Esophagus squamous epithelium (tissue), 5 donors: ENCODE measurements around the gene PPP3CA. TPM values are rescaled to one million over a fixed set of nuclear protein-coding genes. Genes with fewer than 3 reads are reported as not detected.

ENCODE experiments used
- DNase-seq: peaks from one replicate; lab custom pipeline; 2025; lab: John Stamatoyannopoulos, UW
- H3K27ac ChIP-seq, 4 donors: fragments of 200-600 bp; sonication (generic); one replicate each; pipeline ENCODE4 v1.5.1; 2016 to 2019; ENCODE audit warnings: mild to moderate bottlenecking in 1 of 4
- H3K27me3 ChIP-seq, 4 donors: fragments of 200-600 bp; sonication (generic); 1 replicate in 3 of 4; 2 replicates in 1 of 4; pipeline versions ENCODE4 v1.5.1 to v1.6.0; 2017 to 2021; ENCODE audit warnings: antibody characterized with exemption in 1 of 4
- H3K36me3 ChIP-seq, 3 donors: fragments of 200-600 bp; sonication (generic); one replicate each; pipeline ENCODE4 v1.5.1; 2016 to 2019
- H3K4me1 ChIP-seq, 3 donors: fragments of 200-600 bp; sonication (generic); one replicate each; pipeline ENCODE4 v1.5.1; 2017 to 2019
- H3K4me3 ChIP-seq, 4 donors: fragments of 200-600 bp; sonication (generic); 1 replicate in 3 of 4; 2 replicates in 1 of 4; pipeline ENCODE4 v1.5.1; 2016 to 2019; ENCODE audit warnings: mild to moderate bottlenecking in 2 of 4, moderate library complexity in 1 of 4
- H3K9me3 ChIP-seq, 3 donors: fragments of 200-600 bp; sonication (generic); one replicate each; pipeline ENCODE4 v1.5.1; 2016 to 2019
- POLR2A ChIP-seq, 4 donors: fragments of 450-650 bp; IDR thresholded peaks; one replicate each; pipeline ENCODE4 v1.6.1; 2017; ENCODE audit warnings: antibody characterized with exemption in 4 of 4, mild to moderate bottlenecking in 4 of 4, moderate library complexity in 3 of 4
- WGBS, 2 donors: methylation state at CpG; one replicate each; pipeline ENCODE4 v1.1.5; 2018; 5-methylcytosine and 5-hydroxymethylcytosine counted together
- intact Hi-C: fragments of 100-400 bp; cut with DNase I; formaldehyde crosslinking; loops from one replicate; pipeline ENCODE4 v1.15.0; 2022
- total RNA-seq, 4 donors: library from RNA; depleted of rRNA; stranded (reverse); fragments of >200 nt; gene quantifications; one replicate each; pipeline ENCODE4 v1.1.0, GENCODE V29; 2016
- TF ChIP-seq, protein P1 (sequence below), 6 experiments: fragments of 450-650 bp in 4 of 6; fragments of 200-600 bp in 2 of 6; sonication (generic) in 2 of 6; IDR thresholded peaks; one replicate each; pipeline ENCODE4 v1.5.1; 2016 to 2019; ENCODE audit warnings: antibody characterized with exemption in 6 of 6, mild to moderate bottlenecking in 4 of 6, moderate library complexity in 4 of 6
- donor health status: DM: yes; HTN: yes; CAD: no.

PPP3CA gene
- total RNA-seq, 4 donors from 2014 or later = 13.3 to 25.7 (median 17.5) TPM

DNA sequence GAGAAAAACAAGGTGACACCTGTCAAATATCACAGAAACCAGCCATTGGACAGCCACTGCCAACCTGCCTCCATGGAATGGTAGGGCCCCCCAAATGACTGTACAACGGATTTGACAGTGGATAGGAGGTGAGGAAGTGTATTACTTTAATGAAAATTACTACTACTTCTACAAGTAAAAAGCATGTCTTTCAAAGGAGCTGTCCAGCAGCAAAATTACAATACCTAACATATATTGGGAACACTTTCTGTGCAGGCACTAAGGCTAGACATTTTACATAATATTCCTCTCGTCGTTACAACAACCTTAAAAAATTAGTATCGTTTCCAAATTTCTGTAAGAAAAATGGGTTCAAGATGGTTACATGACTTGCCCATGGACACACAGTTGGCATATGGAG lies 14.9 kb downstream of the PPP3CA start:
- intact Hi-C loops = no loop called here
- Histone ChIP-seq H3K27me3 (no peaks in the 10 kb centered on the region), H3K36me3 (no peaks in the 10 kb centered on the region), H3K27ac (no peak overlapping the region), H3K4me3 (no peak overlapping the region), H3K9me3 (no peaks in the 10 kb centered on the region), H3K4me1 (peaks cover 0 to 30% (median 12%) of the 10 kb centered on the region in 3 donors)
- no peak for DNase-seq
- 81 to 90% methylated on average over 4 of the region's 4 CpGs for WGBS, 2 donors
- TF ChIP-seq, protein P1, sequence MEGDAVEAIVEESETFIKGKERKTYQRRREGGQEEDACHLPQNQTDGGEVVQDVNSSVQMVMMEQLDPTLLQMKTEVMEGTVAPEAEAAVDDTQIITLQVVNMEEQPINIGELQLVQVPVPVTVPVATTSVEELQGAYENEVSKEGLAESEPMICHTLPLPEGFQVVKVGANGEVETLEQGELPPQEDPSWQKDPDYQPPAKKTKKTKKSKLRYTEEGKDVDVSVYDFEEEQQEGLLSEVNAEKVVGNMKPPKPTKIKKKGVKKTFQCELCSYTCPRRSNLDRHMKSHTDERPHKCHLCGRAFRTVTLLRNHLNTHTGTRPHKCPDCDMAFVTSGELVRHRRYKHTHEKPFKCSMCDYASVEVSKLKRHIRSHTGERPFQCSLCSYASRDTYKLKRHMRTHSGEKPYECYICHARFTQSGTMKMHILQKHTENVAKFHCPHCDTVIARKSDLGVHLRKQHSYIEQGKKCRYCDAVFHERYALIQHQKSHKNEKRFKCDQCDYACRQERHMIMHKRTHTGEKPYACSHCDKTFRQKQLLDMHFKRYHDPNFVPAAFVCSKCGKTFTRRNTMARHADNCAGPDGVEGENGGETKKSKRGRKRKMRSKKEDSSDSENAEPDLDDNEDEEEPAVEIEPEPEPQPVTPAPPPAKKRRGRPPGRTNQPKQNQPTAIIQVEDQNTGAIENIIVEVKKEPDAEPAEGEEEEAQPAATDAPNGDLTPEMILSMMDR (IDR thresholded peaks at IDR 0.05) = no peak
- no peak for TF ChIP-seq POLR2A (IDR thresholded peaks at IDR 0.05)

DNA sequence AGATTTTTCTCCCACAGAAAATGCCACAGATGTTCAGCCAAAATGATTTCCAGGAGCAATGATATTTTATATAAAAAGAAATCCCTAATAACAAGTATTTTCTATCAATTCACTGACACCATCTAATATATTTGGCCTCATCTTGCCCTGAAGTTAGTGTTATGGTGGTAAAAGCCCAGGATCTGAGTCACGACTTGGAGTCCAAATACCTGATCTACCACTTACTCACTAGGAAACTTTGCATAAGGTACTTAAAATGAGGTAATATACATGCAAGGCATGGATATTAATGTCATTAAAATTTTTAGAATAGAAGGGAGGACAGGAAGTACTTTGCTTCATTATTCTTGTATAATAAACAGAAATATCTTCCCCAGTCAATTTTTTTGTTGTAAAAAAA lies 16.3 kb downstream of the PPP3CA start:
- H3K4me3 ChIP-seq = no peak overlapping the region
- H3K9me3 ChIP-seq = no peaks in the 10 kb centered on the region
- no peaks in the 10 kb centered on the region for H3K36me3 ChIP-seq
- peaks cover 0 to 23% (median 9%) of the 10 kb centered on the region in 3 donors for H3K4me1 ChIP-seq
- intact Hi-C loops = no loop called here
- WGBS, 2 donors = 50 to 67% methylated on average over 1 of the region's 1 CpG
- no peaks in the 10 kb centered on the region for H3K27me3 ChIP-seq
- no peak for TF ChIP-seq POLR2A (IDR thresholded peaks at IDR 0.05)
- TF ChIP-seq, protein P1 (IDR thresholded peaks at IDR 0.05) = no peak
- no peak overlapping the region for H3K27ac ChIP-seq
- no peak for DNase-seq

DNA sequence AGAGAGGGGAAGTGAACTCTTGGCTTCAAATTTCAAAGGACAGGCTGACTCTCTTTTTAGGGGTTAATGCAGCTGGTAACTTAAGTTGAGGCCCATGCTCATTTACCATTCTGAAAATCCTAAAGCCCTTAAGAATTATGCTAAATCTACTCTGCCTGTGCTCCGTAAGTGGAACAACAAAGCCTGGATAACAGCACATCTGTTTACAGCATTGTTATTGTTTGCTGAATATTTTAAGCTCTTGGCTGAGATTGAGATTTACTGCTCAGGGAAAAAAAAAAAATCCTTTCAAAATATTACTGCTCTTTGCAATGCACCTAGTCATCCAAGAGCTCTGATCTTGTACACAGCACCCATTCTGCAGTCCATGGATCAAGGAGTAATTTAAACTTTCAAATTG lies 17.7 kb downstream of the PPP3CA start:
- intact Hi-C loops = no loop called here
- H3K27ac ChIP-seq = no peak overlapping the region
- no peaks in the 10 kb centered on the region for H3K36me3 ChIP-seq
- TF ChIP-seq POLR2A (IDR thresholded peaks at IDR 0.05) = no peak
- TF ChIP-seq, protein P1 (IDR thresholded peaks at IDR 0.05) = no peak
- no peaks in the 10 kb centered on the region for H3K9me3 ChIP-seq
- H3K4me3 ChIP-seq = no peak overlapping the region
- no peaks in the 10 kb centered on the region for H3K27me3 ChIP-seq
- peaks cover 0 to 23% (median 9%) of the 10 kb centered on the region in 3 donors for H3K4me1 ChIP-seq
- 67 to 92% methylated on average over 1 of the region's 1 CpG for WGBS, 2 donors
- DNase-seq = no peak

DNA sequence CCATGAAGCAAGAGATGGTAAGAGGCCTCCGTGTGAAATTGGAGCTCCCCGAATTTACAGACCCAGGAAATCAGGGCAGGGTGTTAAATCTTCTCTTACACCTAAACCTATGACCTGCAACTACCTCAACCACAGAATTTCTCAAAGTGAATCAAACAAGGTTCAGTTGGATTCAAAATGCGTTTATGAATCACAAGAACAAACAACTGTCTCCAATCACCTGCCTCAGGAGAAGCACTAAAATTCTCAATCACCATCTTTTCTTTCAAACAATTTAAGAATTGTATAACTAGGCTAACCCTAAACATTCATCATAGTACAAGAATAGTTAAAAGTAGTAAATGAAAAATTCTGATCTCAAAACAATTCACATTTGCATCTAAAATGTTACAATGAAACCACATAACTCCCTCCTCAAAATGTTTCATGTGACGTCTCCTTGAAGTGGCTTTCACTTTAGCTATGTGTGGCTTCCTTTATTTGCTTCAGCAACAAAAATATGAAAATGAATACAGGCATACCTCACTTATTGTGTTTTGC lies 19.2 kb downstream of the PPP3CA start:
- Histone ChIP-seq H3K9me3 (no peaks in the 10 kb centered on the region), H3K27me3 (no peaks in the 10 kb centered on the region), H3K36me3 (no peaks in the 10 kb centered on the region), H3K27ac (no peak overlapping the region), H3K4me3 (no peak overlapping the region), H3K4me1 (peaks cover 0 to 23% (median 9%) of the 10 kb centered on the region in 3 donors)
- DNase-seq = no peak
- intact Hi-C loops = no loop called here
- no peak for TF ChIP-seq POLR2A (IDR thresholded peaks at IDR 0.05)
- TF ChIP-seq, protein P1 (IDR thresholded peaks at IDR 0.05) = no peak
- 64 to 71% methylated on average over 4 of the region's 4 CpGs for WGBS, 2 donors

DNA sequence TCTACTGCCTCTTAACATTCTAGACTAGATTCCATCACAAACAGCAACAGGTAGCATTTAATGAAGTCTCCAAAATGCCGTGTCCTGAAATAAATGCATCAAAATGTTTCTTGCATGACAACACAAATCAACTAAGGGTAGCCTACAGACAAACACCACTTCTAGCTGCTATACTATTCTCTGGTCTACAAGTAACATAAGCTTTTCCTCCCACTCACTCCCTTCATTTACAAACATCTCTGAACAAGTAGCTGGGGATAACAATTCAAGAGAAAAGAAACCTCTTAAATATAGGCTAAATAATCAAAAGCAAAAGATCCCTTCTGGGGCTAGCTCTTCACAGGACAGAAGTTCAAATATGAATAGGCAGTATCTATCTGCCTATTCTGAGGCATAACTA lies 20.8 kb downstream of the PPP3CA start:
- H3K36me3 ChIP-seq = no peaks in the 10 kb centered on the region
- H3K4me1 ChIP-seq = peaks cover 0 to 26% (median 14%) of the 10 kb centered on the region in 3 donors
- intact Hi-C loops = no loop called here
- WGBS, 2 donors = 86 to 100% methylated on average over 1 of the region's 1 CpG
- H3K4me3 ChIP-seq = no peak overlapping the region
- no peak for DNase-seq
- no peak overlapping the region for H3K27ac ChIP-seq
- H3K27me3 ChIP-seq = no peaks in the 10 kb centered on the region
- TF ChIP-seq POLR2A (IDR thresholded peaks at IDR 0.05) = no peak
- TF ChIP-seq, protein P1 (IDR thresholded peaks at IDR 0.05) = no peak
- H3K9me3 ChIP-seq = no peaks in the 10 kb centered on the region
